ENCODE data around the gene GREB1L.
A peak's percentile ranks its signal among the peaks of the same experiment; 100 is the strongest.

Gene GREB1L

DNA sequence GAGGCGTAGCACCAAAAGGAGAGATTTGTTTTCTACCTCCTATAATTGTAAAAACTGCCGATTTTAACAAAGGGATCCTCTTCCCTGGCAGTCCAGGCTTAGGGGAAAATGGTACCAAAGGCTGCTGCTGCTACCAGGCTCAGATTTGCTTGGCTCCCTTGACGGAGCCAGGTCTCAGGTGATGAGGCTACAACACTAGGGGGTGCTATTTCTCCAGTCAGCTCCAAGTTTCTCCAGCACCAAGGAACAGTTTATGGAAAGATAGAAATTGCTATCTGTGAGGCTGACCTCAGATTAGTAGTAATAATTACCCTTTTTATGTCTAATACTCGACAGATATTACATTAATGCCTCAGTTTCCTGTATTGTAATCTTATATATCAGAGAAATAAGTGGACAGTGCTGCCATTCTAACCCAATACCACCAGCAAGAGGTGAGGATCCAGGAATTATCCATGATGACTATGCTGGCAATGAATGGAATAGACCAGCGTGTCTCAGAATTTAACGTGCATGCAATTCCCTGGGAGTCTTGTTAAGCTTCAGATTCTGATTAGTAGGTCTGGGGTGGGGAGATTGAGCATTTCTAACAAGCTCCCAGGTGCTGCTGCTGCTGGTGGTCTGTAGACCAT, 247.2 kb downstream of the GREB1L start:
- DNase-seq (ENCODE audit: low spot score), result peak; percentile 29

DNA sequence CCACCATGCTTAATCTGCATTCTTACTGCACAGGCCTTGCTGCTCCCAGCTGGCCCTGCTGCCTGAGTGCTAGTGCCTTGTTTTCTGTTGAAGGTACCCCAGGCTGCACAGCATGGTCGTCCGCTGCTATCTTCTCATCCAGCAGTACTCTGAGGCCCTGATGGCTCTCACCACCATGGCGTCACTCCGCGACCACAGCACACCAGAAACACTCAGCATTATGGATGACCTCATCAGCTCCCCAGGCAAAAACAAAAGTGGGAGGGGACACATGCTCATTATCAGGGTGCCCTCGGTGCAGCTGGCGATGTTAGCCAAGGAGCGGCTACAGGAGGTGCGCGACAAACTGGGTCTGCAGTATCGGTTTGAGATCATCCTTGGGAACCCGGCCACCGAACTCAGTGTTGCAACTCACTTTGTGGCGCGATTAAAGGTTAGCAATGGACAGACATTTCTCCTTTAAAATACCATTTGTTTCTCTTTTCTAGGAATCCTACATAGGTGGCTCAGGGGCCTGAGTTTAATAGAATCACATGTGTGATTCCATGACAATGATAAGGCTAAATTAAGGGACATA, 248.0 kb downstream of the GREB1L start:
- DNase-seq (ENCODE audit: low spot score), result no peak

DNA sequence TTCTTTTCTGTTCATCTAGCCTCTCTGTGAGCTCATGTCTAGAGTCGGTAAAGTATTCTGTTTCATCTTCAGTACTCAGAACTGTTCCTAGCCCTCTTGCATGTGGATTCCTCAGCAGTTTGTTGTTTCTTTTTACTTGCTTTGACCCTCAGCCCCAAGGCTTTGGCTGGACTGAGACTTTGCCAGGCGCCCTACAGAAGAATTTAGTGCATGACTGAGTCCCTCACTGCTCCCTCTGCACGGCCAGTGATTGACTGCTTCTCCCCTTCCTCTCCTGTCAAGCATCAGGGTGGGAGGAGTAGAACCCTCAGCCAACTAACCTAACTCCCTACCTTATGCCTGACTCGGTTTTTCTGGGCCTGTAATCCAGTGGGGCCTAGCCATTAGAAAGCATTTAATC, 248.7 kb downstream of the GREB1L start:
- no peak for DNase-seq (ENCODE audit: low spot score)

DNA sequence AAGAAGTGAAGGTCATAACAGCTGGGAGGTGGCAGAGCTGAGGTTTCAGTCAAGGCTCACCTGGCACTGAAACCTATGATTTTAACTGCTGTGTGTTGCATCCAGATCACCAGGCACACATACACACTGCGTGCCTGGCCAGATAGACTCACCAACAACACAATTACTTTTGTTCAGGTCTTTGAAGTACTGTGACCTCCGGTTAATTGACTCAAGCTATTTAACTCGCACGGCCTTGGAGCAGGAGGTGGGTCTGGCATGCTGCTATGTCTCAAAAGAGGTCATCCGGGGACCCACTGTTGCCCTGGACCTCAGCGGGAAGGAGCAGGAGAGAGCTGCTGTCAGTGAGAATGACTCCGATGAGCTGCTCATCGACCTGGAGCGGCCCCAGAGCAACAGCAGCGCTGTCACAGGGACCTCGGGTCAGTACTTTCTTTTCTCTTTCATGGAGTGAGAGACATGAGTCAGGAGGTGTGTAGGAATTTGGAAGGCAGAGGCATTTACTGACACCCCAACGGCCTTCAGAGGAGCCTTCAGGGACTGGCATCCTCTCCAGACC, 254.3 kb downstream of the GREB1L start:
- DNase-seq (ENCODE audit: low spot score), result no peak

DNA sequence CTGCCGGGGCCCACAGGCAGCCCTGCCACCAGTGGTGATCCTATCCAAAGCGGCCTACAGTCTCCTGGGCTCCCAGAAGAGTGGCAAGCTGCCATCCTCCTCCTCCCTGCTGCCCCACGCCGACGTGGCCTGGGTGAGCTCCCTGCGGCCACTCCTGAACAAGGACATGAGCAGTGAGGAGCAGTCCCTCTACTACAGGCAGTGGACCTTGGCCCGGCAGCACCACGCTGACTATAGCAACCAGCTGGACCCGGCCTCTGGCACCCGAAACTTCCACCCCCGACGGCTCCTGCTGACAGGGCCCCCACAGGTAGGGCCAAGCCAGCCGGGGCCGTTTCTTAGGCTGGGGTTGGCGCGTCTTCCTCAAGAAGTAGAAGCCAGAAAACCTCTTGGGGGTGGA, 258.0 kb downstream of the GREB1L start:
- DNase-seq (ENCODE audit: low spot score), result no peak

DNA sequence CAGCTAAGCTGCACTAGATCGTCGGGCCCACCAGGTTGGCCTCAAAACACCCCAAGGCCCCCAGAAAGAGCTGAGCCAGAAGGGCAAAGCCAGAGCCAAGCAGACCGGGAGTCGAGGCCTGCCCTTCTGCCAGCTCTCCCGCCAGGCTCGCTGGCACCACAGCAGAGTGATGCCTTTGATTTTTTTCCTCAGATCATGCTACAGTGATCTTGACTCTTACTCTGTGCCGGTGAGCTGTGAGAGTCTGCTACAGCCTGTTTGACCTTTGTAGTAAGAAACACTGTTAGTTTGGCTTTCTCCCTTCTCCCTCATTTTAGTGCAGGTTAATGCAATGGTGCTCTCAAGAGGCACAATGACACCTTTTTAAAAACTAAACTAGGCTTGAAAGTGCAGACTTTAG, 260.6 kb downstream of the GREB1L start:
- no peak for DNase-seq (ENCODE audit: low spot score)

DNA sequence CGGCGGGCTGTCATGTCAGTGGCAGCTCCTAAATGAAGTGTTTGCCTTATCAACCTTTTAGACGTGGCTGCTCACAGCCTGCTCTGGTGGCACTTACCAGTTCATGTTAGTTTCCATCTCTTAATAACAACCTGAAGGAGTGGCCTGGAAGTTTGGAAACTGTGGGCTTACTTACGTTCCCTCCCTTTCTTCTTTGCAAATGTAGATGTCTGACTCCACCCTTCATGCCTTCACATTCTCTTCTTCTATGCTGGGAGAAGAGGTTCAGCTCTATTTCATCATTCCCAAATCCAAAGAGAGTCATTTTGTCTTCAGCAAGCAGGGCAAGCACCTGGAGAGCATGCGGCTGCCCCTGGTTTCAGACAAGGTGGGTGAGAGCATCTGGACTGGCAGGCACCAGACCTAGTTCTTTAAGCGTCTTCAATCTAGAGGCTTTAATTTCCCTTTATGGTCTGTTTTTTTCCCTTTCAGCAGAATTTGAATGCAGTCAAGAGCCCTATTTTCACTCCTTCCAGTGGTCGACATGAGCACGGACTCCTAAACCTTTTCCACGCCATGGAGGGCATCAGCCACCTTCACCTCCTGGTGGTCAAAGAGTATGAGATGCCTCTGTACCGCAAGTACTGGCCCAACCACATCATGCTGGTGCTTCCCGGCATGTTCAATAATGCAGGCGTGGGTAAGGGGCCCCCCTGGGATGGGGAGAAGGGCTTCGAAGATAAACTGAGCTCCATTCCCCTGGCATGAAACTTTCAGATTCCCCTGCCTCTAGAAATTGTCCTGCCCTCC, 266.1 kb downstream of the GREB1L start:
- DNase-seq (ENCODE audit: low spot score), result no peak

DNA sequence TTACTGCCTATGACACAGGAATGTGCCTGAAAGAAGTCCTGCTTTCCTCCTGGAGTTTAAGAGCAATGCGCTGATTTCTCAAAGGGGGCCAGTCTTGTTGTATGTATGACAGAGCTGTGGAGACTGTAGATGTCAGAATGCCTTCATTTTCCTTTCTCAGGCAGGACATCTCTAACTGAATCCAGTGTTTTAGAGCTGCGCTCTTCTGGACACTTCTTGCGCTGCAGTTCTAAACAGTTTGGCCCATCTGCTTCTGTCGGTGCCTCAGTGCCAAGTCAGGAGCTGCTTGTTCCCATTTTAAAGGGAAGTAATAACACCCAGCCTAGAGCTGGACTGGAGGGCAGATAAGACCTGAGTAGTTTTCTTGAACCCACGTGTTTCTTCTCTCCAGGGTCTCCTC, 267.0 kb downstream of the GREB1L start:
- DNase-seq (ENCODE audit: low spot score), result no peak

DNA sequence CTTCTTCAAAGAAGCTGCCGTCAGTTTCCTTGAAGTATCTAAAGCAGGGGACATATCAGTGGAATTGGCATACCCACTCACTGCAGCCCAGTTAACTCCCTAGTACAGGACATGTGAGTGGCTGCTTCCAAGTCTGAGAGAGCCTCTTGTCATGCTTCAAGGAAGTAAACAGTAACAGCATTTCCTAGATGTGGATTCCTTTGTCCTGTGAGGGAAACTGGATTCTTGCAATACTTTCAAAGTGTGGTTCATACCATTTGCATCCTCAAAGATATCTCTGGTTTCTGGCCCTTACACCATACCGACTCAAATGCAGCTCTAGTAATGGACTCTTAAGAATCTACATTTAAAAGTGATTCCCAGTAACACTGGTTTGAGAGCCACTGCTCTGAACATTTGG, 271.3 kb downstream of the GREB1L start:
- no peak for DNase-seq (ENCODE audit: low spot score)

DNA sequence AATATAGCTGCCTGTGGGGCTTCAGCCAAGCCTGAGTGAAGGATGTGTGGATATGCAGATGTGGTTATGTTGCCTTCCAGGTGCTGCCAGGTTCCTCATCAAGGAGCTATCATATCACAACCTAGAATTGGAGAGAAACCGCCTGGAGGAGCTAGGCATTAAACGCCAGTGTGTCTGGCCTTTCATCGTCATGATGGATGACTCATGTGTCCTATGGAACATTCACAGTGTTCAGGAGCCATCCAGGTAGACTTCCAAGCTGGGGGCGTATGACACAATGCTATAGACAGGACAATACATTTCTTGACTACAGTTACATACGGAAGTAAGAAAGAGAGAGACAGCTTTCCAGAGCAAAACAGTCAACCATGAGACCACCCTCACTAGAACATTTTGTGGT, 271.7 kb downstream of the GREB1L start:
- DNase-seq (ENCODE audit: low spot score), result no peak

DNA sequence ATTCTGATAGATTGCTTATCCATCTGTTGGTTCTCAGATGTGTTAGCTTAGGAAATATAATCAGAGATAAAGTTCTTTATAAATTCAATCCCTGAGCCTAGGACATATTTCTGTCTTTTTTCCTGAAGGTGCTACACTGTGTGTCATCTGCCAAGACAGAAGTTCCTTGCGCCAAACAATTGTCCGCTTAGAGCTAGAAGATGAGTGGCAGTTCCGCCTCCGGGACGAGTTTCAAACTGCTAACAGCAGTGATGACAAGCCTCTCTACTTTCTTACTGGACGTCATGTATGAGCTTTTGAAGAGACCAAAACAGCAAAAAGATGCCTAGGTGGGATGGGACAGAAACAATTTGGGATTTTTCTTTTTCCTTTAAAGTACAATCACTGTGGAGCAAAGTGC, 280.5 kb downstream of the GREB1L start:
- no peak for DNase-seq (ENCODE audit: low spot score)

DNA sequence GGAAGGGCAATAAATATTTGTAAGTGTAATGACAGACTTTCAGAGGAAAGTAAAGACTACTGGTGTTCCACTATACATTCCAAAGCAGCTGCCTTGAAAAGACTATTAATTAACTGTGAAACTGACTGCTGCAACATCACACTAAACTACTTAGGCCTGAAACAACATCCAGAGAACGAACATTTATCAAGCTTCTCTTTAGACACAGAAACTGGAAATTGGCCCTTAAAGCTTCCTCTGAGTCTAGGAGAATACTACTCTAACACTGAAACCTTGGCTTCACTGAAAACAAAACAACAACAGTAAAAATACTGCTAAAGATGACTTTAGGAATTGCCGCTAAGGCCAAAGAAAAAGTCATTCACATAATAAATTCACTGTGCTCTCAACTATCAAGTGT, 283.9 kb downstream of the GREB1L start:
- no peak for DNase-seq (ENCODE audit: low spot score)

DNA sequence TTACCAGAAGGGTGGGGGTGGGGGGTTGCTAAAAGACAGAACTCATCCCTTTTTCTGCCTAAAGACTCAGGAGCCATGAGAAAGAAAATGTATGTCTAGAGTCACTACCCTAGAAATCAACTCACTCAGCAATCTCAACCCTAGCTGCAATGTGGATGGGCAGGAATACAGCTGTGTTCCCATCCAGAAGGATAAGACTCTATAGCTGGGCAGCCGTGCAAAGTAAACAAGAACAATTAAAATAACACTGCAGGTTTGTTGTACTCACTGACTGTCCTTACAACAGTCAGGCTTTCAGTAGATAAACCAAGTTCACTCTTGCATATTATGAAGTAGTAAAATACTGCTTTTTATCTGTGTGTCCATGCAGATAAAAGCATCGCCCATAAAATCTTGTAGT, 284.4 kb downstream of the GREB1L start:
- no peak for DNase-seq (ENCODE audit: low spot score)

DNA sequence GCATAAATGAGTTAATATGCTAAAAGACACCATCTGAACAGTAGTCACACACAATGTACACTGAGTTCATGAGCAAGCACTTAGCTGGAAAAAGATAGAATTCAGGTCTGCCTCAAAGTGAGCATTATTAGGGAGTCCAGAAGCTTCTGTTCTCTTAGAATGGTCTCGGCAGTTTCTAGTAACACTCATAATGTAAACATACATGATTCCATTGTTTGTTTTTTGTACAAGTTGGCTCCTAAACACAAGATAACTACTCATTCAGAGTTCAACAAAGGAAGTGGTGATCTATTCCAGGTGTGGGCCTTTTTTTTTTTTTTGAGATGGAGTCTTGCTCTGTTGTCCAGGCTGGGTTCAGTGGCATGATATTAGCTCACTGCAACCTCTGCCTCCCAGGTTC, 292.3 kb downstream of the GREB1L start:
- DNase-seq (ENCODE audit: low spot score), result no peak

DNA sequence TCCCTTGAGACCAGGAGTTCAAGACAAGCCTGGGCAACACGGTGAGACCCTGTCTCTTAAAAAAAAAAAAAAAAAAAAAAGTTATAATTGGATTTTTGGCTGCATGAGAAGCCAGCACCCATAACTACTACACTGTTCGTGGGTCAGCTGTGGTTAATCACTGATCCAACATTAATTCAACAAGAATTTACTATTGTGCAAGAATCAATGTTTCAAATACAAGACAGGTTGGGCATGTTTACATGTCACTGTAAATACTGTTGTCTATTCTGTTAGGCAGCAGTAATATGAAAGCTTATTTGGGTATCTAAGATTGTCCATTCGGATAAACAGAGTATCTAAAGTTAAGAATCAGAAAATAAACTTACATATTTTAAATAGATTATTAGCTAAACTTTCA, 296.2 kb downstream of the GREB1L start:
- DNase-seq (ENCODE audit: low spot score), result no peak

DNA sequence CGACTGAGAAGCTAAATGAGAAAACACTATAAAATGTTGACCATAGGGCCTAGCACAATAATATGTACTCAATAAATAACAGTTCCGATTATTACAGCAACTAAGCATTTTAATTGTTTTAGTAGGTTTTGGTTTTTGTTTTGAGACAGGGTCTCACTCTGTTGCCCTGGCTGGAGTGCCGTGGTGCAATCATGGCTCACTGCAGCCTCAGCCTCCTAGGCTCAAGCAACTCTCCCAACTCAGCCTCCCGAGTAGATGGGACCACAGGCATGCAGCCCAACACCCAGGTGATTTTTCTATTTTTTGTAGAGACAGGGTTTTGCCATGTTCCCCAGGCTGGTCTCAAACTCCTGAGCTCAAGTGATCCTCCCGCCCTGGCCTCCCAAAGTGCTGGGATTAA, 304.4 kb downstream of the GREB1L start:
- DNase-seq (ENCODE audit: low spot score), result no peak

DNA sequence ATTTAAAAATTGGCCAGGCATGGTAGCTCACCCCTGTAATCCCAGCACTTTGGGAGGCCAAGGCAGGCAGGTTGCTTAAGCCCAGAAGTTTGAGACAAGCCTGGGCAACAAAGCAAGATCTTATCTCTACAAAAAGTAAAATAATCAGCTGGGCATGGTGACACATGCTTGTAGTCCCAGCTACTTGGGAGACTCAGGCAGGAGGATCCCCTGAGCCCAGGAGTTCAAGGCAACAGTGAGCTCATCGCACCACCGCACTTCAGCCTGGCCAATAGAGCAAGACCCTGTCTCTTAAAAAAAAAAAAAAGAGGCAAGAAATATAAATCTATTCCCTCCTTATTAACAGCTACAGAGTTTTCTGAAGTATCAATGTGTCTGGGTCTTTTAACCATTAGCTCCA, 306.6 kb downstream of the GREB1L start:
- no peak for DNase-seq (ENCODE audit: low spot score)

DNA sequence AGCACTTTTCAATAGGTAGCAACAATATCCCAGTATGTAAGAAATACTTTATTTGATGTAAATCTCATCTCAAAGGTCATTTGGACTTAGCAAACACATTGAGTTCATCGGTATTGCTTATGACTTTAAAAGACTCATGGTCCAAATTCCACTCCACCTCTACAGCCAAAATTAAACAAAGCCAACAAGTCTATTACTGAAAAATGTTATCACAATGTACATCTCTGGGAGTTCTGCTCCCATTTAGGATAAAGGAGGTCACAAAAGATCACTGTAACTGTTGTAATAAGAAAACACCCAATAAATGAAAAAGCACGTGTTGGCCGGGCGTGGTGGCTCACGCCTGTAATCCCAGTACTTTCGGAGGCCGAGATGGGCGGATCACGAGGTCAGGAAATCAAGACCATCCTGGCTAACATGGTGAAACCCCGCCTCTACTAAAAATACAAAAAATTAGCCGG, 308.5 kb downstream of the GREB1L start:
- DNase-seq (ENCODE audit: low spot score), result no peak

DNA sequence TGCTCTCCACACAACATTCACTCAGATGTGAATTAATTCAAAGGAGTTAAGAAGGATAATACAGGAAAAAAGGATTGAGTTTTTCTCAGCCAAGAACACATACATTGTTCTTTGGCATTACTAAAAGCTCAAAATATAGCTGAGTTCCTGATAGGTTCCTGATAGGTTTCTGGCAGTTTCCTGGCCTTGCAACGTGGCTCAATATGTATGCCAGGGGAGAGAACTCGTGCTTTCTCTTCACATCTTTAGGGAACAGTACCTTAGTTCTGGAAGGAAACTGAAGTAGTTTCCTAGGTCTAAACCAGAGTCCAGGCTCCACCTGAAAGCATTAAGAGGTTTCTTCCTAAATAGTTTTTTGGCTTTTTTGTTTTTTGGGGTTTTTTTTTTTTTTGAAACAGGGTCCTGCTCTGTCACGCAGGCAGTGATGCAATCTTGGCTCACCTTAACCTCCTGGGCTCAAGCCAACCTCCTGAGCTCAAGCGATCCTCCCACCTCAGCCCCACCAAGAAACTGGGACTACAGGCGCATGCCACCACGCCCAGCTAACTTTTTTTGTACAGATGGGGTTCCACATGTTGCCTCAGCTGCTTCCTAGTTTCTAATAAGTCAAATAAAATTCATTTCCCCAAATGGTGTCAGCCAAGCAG, 315.7 kb downstream of the GREB1L start:
- DNase-seq (ENCODE audit: low spot score), result no peak

DNA sequence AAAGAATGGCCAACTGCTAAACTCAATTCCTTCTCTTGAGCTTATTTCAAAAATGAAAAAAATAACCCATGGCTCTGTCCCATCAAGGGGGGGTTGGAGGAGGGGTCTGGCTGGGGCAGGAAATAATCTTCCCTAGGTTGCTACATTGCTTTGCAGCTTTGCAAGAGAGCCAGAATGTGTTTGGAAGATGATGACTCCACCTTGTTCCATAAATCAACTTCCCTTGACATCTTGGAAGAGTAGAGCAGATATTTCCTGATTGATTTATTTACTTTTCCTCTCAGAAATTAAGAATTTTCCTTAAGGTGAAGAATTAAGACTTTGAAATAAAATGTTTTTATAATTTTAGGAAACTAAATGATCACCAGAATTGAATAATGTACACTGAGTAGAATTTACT, 317.2 kb downstream of the GREB1L start:
- DNase-seq (ENCODE audit: low spot score), result no peak

DNA sequence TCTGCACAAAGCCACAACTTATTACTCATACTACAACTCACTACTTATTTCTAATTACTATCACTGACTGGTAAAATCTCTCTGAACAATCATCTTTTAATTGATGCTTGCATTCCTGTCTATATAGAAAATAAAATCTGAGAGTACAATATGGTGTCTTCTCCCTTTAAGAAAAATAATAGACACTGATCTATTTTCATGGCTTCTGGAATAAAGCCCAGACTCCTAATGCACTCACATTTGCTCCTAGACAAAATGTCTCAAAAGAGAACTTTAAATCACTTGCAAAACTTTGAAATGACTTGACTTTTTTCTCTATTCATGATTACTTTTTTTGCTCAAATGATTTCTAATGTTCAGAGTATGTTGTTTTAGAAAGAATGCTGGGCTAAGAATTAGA, 329.7 kb downstream of the GREB1L start:
- DNase-seq (ENCODE audit: low spot score), result no peak
